ENCODE data around the gene POLR2F.
A peak's percentile ranks its signal among the peaks of the same experiment; 100 is the strongest.

The POLR2F gene

GRCh38 chr22:37953437-37954179 is at the start of gene POLR2F, which contains the start of gene C22orf23:
Gene POLR2F, plus strand, starts transcription at chr22:37953699. Its CDS starts 89 bp downstream, at chr22:37953788.
Gene C22orf23, minus strand, starts transcription at chr22:37953601. Its CDS starts 452 bp downstream, at chr22:37953149.
- DNase-seq (ENCODE audit: low read depth in 2 of 2): peak; percentile 90 to 93

GRCh38 chr22:37904572-37905533 is 48.6 kb upstream of the POLR2F start:
- no peak for DNase-seq (ENCODE audit: low read depth in 2 of 2)

GRCh38 chr22:37905534-37906363 is 47.8 kb upstream of the POLR2F start, which contains the start of gene MICALL1:
Gene MICALL1, plus strand, starts transcription at chr22:37906297. Its CDS starts 126 bp downstream, at chr22:37906423.
- DNase-seq (ENCODE audit: low read depth in 2 of 2): peak; percentile 19 to 35

GRCh38 chr22:37906364-37907008 is 47.0 kb upstream of the POLR2F start:
- no peak for DNase-seq (ENCODE audit: low read depth in 2 of 2)

- no peak for DNase-seq (ENCODE audit: low read depth in 2 of 2)
These were observed 46.2 kb upstream of the POLR2F start for GRCh38 chr22:37907036-37907954.

- no peak for DNase-seq (ENCODE audit: low read depth in 2 of 2)
These were observed 43.7 kb upstream of the POLR2F start for GRCh38 chr22:37909766-37910165.

- DNase-seq (ENCODE audit: low read depth in 2 of 2): no peak
These were observed 42.4 kb upstream of the POLR2F start for GRCh38 chr22:37910890-37911672.

- DNase-seq (ENCODE audit: low read depth in 2 of 2): no peak
These were observed 41.8 kb upstream of the POLR2F start for GRCh38 chr22:37911697-37912096.

GRCh38 chr22:37912171-37912570 is 41.3 kb upstream of the POLR2F start:
- no peak for DNase-seq (ENCODE audit: low read depth in 2 of 2)

- DNase-seq (ENCODE audit: low read depth in 2 of 2): no peak
These were observed 40.2 kb upstream of the POLR2F start for GRCh38 chr22:37913233-37913721.

GRCh38 chr22:37916311-37916710 is 37.2 kb upstream of the POLR2F start:
- DNase-seq (ENCODE audit: low read depth in 2 of 2): no peak

- no peak for DNase-seq (ENCODE audit: low read depth in 2 of 2)
These were observed 35.5 kb upstream of the POLR2F start for GRCh38 chr22:37917874-37918548.

- DNase-seq (ENCODE audit: low read depth in 2 of 2): no peak
These were observed 34.8 kb upstream of the POLR2F start for GRCh38 chr22:37918580-37919270.

GRCh38 chr22:37920126-37920525 is 33.4 kb upstream of the POLR2F start:
- no peak for DNase-seq (ENCODE audit: low read depth in 2 of 2)

GRCh38 chr22:37922191-37922590 is 31.3 kb upstream of the POLR2F start:
- no peak for DNase-seq (ENCODE audit: low read depth in 2 of 2)

GRCh38 chr22:37923927-37924326 is 29.6 kb upstream of the POLR2F start:
- DNase-seq (ENCODE audit: low read depth in 2 of 2): no peak

GRCh38 chr22:37924386-37925065 is 29.0 kb upstream of the POLR2F start:
- no peak for DNase-seq (ENCODE audit: low read depth in 2 of 2)
